Gastroesophageal sphincter (tissue), 4 donors: ENCODE measurements around the gene GAS2L2. TPM values are rescaled to one million over a fixed set of nuclear protein-coding genes. Genes with fewer than 3 reads are reported as not detected.
A peak's percentile ranks its signal among the peaks of the same experiment; 100 is the strongest.

Source experiments
- ATAC-seq: fragments of 150-250 bp; one replicate; pipeline ENCODE4 v1.9.1; 2016; ENCODE audit warnings: mild to moderate bottlenecking, moderate library complexity
- H3K27ac ChIP-seq, 4 donors: fragments of 200-600 bp; sonication (generic) in 3 of 4; 1 replicate in 3 of 4; 2 replicates in 1 of 4; pipeline ENCODE4 v1.5.1; 2016 to 2019
- H3K27me3 ChIP-seq: fragments of 200-600 bp; sonication (generic); one replicate; pipeline ENCODE4 v1.5.1; 2019
- H3K36me3 ChIP-seq, 2 donors: fragments of 200-600 bp; sonication (generic); one replicate each; pipeline ENCODE4 v1.5.1; 2019; ENCODE audit warnings: control low read depth in 1 of 2
- H3K4me1 ChIP-seq, 3 donors: fragments of 200-600 bp; sonication (generic); 1 replicate in 2 of 3; 2 replicates in 1 of 3; pipeline ENCODE4 v1.5.1; 2016 to 2019; ENCODE audit warnings: control low read depth in 2 of 3
- H3K4me3 ChIP-seq, 2 donors: fragments of 200-600 bp; sonication (generic); one replicate each; pipeline ENCODE4 v1.5.1; 2019; ENCODE audit warnings: mild to moderate bottlenecking in 1 of 2, moderate library complexity in 1 of 2
- H3K9me3 ChIP-seq, 3 donors: fragments of 200-600 bp; sonication (generic); one replicate each; pipeline ENCODE4 v1.5.1; 2017 to 2019; ENCODE audit warnings: control low read depth in 2 of 3
- EP300 ChIP-seq: sonication (generic); formaldehyde crosslinking; IDR thresholded peaks from one replicate; pipeline ENCODE4 v1.6.1; 2017; ENCODE audit warnings: antibody characterized with exemption, mild to moderate bottlenecking
- POLR2A ChIP-seq, 2 donors: fragments of 450-650 bp; IDR thresholded peaks; one replicate each; pipeline ENCODE4 v1.6.1; 2017; ENCODE audit warnings: antibody characterized with exemption in 2 of 2, mild to moderate bottlenecking in 2 of 2, moderate library complexity in 1 of 2
- POLR2AphosphoS5 ChIP-seq: sonication (generic); formaldehyde crosslinking; IDR thresholded peaks from one replicate; pipeline ENCODE4 v1.6.1; 2017; ENCODE audit warnings: antibody characterized with exemption
- WGBS, 2 donors: methylation state at CpG; one replicate each; pipeline ENCODE4 v1.1.5; 2018; ENCODE audit warnings: low coverage in 1 of 2; 5-methylcytosine and 5-hydroxymethylcytosine counted together
- total RNA-seq, 4 donors: library from RNA; depleted of rRNA; stranded (reverse); fragments of >200 nt; gene quantifications; one replicate each; pipeline ENCODE4 v1.1.0, GENCODE V29; 2016
- TF ChIP-seq, protein P1 (sequence below), 4 experiments: fragments of 200-600 bp in 2 of 4; fragments of 450-650 bp in 2 of 4; sonication (generic) in 1 of 4; IDR thresholded peaks; one replicate each; pipeline ENCODE4 v1.5.1; 2017 to 2019; ENCODE audit warnings: antibody characterized with exemption in 4 of 4, mild to moderate bottlenecking in 2 of 4, moderate library complexity in 2 of 4

GAS2L2 gene
- total RNA-seq, 4 donors from 2014 or later, result 1.5 TPM; not detected in 3

DNA sequence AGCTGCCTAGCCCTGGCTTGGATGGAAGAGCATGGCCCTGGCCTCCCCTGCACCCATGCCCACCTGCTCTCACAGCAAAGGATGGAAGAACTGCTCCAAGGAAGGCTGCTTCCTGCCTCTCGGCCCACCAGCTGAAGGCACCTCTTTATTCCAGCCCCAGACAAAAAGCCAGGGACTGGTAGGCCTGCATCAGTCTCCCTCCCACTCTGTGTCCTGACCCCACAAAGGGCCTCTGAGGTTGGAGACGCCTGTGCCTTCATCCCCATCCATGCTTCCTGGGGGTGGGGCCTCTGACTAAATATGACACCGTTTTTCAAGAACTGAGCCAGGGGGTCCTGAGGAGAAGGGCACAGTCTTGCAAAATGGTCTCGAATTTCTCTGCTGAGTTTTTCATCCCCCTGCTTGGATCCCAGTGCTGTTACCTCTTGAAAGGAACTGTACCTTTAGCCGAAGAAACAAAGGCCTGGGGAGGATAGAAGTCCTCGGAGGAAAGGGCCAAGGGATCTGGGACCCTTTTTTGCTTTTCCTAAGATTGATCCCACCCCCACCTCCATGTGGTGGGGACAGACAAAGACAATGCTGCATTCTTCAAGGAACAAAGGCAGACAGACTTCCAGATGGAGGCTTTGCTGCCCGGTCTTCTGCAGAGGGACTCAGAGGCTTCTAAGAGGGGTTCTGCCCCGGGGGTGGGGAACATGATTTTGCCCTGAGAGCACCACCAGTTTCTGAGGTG, 12.9 kb upstream of the GAS2L2 start:
- Histone ChIP-seq H3K27me3 (no peaks in the 10 kb centered on the region), H3K36me3 (no peaks in the 10 kb centered on the region), H3K27ac (peak overlapping the region in 1 of 4 donors; percentile 73), H3K9me3 (no peaks in the 10 kb centered on the region), H3K4me3 (no peak overlapping the region), H3K4me1 (peaks cover 0 to 45% (median 18%) of the 10 kb centered on the region in 3 donors)
- ATAC-seq, result no peak
- TF ChIP-seq POLR2AphosphoS5 (no peak), EP300 (no peak), POLR2A (IDR thresholded peaks at IDR 0.05) (no peak)
- TF ChIP-seq, protein P1, sequence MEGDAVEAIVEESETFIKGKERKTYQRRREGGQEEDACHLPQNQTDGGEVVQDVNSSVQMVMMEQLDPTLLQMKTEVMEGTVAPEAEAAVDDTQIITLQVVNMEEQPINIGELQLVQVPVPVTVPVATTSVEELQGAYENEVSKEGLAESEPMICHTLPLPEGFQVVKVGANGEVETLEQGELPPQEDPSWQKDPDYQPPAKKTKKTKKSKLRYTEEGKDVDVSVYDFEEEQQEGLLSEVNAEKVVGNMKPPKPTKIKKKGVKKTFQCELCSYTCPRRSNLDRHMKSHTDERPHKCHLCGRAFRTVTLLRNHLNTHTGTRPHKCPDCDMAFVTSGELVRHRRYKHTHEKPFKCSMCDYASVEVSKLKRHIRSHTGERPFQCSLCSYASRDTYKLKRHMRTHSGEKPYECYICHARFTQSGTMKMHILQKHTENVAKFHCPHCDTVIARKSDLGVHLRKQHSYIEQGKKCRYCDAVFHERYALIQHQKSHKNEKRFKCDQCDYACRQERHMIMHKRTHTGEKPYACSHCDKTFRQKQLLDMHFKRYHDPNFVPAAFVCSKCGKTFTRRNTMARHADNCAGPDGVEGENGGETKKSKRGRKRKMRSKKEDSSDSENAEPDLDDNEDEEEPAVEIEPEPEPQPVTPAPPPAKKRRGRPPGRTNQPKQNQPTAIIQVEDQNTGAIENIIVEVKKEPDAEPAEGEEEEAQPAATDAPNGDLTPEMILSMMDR (IDR thresholded peaks at IDR 0.05), result no peak
- WGBS, 2 donors, result 75% methylated on average over 6 of the region's 8 CpGs; no CpG with 5 or more reads in 1 of the 2 donors

DNA sequence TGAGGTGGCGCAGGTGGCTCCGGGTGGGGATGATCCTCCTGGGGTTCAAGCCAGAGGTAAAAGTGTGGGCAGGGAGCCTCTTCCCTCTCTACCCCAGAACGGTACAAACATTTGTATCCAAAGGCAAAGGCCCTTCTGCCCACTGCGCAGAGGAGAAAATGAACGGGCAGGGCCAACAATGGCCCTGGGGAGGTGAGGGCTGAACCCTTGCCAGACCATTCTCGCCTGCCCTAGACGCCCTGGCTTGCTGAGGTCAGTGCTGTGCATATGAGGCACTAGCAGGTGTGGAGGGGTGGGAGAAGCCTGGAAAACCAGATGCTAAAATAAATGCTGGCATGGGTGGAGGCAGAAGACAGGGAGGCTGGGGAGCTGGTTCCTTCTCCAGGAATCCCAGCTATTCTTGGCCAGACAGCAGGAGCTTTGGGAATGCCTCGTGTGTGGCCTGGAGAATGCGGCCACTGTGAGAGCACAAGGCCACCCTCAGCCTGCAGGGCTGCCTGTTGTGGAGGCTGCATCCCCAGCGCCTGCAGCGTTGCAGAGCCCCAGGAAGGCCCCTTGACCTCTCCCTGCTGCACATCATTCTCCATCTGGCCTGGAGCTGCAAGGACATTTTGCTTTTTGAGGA, 12.2 kb upstream of the GAS2L2 start:
- Histone ChIP-seq H3K36me3 (no peaks in the 10 kb centered on the region), H3K27ac (peak overlapping the region in 3 of 4 donors; percentile 54 to 73 (median 68)), H3K27me3 (no peaks in the 10 kb centered on the region), H3K9me3 (no peaks in the 10 kb centered on the region), H3K4me1 (peaks cover 0 to 45% (median 18%) of the 10 kb centered on the region in 3 donors), H3K4me3 (no peak overlapping the region)
- WGBS, 2 donors, result 58% methylated on average over 5 of the region's 11 CpGs; no CpG with 5 or more reads in 1 of the 2 donors
- ATAC-seq, result no peak
- no peak for TF ChIP-seq EP300
- no peak for TF ChIP-seq POLR2A (IDR thresholded peaks at IDR 0.05)
- TF ChIP-seq, protein P1 (IDR thresholded peaks at IDR 0.05), result no peak
- TF ChIP-seq POLR2AphosphoS5, result no peak

DNA sequence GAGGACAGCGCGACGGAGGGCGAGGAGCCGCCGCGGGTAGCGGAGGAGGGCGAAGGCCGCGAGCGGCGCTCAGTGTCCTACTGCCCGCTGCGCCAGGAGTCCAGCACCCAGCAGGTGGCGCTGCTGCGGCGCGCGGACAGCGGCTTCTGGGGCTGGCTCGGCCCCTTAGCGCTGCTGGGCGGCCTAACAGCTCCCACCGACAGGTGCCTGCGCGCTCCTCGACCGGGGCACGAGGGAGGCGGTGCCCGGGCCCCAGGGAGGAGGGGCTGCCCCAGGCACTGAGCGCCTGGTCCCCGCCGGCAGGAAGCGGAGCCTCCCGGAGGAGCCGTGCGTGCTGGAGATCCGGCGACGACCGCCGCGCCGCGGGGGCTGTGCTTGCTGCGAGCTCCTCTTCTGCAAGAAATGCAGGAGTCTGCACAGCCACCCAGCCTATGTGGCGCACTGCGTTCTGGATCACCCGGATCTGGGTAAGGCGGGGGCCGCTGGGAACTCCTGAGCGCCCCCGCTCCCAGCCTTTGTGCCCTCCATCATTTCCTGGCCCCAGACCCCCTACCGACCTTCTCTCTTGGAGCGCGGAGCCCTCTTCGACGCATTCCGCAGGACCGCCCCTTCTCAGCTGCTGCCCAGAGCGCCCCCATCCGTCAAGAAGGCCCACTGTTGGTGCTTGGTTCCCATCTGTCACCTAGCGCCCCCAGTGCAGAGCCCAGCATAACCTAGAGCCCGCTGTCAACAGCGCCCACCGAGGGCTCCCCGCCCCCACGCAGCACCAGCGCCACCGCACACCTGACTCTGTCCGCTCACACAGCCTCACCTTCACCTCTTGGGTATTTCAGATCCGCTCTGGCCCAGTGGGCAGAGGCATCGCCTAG, 11.3 kb upstream of the GAS2L2 start:
- ATAC-seq, result peak; percentile 91
- no peaks in the 10 kb centered on the region for H3K27me3 ChIP-seq

DNA sequence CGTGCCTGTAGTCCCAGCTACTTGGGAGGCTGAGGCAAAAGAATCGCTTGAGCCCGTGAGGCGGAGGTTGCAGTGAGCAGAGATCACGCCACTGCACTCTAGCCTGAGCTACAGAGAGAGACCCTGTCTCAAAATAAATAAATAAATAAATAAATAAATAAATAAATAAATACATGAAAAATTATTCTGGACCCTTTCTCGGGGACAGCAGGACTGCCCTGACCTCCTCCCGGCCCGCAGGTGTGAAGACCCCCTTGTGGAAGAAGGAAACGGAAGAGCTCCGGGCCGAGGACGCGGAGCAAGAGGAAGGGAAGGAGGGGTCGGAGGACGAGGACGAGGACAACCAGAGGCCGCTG, 10.7 kb upstream of the GAS2L2 start:
- H3K9me3 ChIP-seq, result no peaks in the 10 kb centered on the region
- H3K4me1 ChIP-seq, result peaks cover 0 to 45% (median 18%) of the 10 kb centered on the region in 3 donors
- H3K36me3 ChIP-seq, result no peaks in the 10 kb centered on the region
- ATAC-seq, result no peak
- 15% methylated on average over 12 of the region's 17 CpGs; no CpG with 5 or more reads in 1 of the 2 donors for WGBS, 2 donors
- no peak for TF ChIP-seq POLR2AphosphoS5
- no peak for TF ChIP-seq POLR2A (IDR thresholded peaks at IDR 0.05)
- TF ChIP-seq, protein P1 (IDR thresholded peaks at IDR 0.05), result no peak
- no peak for TF ChIP-seq EP300
- H3K4me3 ChIP-seq, result peak overlapping the region in 1 of 2 donors; percentile 57
- H3K27me3 ChIP-seq, result no peaks in the 10 kb centered on the region
- H3K27ac ChIP-seq, result peak overlapping the region in 3 of 4 donors; percentile 54 to 73 (median 68)

More for the DNA sequence above, 11.3 kb upstream of the GAS2L2 start:
- TF ChIP-seq POLR2A (IDR thresholded peaks at IDR 0.05) (no peak), POLR2AphosphoS5 (peak; percentile 53), EP300 (no peak)
- TF ChIP-seq, protein P1 (IDR thresholded peaks at IDR 0.05), result peak; percentile 94 to 99 (median 97)
- H3K9me3 ChIP-seq, result no peaks in the 10 kb centered on the region
- WGBS, 2 donors, result 1 to 27% methylated on average over 3 to 31 of the region's 75 CpGs
- peaks cover 0 to 45% (median 18%) of the 10 kb centered on the region in 3 donors for H3K4me1 ChIP-seq
- H3K27ac ChIP-seq, result peak overlapping the region in 3 of 4 donors; percentile 54 to 73 (median 68)
- no peaks in the 10 kb centered on the region for H3K36me3 ChIP-seq
- H3K4me3 ChIP-seq, result peak overlapping the region; percentile 19 to 57
